Brain pericyte (primary cell): ENCODE results near the gene NT5E.

Source experiments
- DNase-seq: peaks from one replicate; pipeline ENCODE4 v3.0.0-alpha.2; 2012; ENCODE audit warnings: low read depth, low spot score

The NT5E gene

DNA sequence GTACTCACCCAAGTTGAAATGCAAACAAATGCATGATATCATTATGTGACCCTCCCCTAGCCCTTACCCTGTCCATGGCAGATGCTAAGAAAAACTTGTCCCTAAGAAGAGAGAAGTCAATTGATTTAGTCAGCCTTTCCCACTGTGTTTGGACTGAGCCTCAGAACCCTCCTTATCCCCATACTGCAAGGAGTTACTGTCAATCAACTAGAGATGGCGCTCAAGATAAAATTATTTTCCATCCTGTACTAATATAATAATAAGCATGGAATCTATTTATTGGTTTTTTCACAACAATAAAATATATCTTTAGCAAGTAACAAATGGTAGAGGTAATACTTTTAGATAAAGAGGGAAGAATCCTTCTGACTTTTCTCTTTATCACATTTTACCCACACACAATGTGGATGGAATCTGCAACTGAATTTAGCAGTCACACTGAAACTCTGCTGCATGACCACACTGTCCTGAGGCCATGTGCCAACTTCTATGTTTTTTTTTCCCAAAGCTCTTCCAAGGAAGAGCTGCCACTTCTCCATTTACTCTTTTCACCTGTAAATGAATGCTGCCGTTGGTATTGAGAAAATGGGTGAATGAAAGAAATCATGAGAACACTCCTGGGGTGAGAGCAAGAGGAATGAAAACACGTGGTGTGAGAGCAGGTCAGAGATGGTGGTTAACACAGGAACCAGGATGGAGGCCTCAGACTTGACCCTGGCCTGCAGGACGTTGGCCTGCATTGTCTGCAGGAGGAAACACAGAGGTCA is 10.5 kb downstream of the NT5E start:
- DNase-seq: no peak

DNA sequence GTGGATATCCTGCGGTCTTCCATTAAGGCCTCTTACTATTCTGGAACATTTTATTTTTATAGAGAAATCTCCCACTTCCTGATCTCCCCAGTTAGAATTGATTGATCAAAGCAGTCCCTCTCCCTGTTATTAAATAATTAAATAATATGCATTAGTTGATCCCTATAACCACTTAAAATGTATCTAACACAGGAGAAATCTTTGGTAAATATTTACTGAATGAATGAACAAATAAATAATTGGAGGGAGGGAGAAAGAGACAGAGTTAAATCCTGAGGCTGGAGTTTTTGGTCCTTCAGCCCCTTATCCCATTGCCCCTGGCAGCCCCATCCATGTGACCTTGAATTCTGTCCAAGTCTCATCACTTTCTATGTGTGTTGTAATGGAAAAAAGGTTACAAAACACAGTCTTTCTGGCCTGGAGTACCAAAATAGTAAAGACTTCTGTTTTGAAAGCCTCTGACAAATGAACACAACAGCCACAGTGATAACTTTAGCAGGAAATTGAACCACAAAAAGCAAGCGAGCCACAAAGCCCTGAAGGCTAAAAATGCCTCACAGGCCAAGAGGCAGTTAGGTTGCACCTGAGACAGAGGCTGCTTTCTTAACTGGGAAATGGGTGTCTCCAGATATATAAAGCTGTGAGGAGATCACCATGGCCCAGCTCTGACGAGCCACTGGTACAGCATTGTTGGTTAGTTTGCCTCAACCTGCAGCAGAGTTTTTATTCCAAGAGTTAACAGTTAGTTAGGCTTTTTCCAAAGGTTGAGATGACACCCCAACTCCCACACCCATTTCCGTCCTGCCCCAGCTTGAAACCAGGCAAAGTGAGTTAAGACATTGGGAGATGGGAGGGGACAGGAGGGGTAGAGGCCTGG is 11.3 kb downstream of the NT5E start:
- no peak for DNase-seq

DNA sequence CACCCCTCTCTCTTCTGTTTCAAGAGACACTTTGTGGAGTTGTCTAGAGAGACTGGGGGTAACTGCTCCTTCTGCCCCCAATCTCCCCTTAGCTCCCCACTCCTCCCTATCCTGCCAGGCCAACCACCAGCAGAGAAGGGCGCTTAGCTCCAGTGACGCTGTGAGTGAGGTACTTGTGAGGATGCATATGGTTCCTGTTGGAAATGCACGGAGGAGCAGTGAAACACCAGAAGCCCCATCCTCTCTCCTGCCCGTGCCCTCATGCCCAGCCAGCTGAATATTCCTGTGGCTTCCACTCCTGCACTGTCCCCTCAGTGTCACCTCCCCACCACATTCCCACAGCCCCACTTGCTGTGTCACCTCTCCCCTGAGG is 11.9 kb downstream of the NT5E start:
- no peak for DNase-seq

DNA sequence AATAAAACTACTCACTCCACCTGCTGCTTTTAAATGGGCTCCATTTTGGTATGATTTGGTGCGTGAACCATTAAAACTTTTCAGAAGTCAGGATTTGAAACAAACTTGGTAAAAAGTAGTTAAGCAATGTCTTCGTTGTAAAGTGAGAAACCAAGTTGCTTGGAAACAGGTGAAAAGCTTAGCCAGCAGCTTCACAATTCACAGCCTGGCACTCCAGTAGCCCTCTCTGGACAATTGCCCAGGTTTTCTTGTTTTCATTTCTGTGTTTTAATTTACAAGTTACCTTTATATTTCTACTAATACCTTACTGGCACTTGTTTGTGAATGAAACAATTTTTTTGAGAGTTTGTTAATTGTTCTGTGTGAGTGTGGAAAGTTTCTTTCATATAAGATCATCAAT is 12.8 kb downstream of the NT5E start:
- no peak for DNase-seq

DNA sequence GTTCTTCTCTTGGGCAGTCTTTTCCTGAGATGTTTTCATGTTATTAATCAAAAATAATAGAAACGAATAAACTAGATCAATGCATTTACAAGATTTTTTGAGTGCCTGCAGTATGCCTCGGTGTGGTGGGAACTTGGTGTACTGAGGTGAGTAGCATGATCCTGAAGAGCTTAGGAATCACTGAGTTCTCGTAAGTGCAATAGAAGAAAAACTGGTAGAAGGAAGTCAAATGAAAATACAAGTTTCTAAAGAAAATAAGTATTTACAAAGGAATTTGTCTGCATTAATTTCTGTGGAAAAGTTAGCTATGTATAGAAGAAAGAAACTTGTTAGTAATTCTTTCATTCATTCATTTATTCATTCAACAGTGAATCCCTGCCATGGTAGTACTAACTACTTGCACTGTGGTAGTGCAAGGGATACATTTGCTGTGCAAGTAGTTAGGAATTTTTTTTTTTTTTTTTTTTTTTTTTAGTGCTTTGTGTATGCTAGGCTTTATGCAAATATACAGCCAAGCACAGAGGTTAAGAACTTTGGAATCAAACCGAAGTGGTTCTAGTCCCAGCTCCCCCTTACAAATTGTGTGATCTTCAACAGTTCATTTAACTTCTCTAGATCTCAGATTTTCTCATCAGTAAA is 13.9 kb downstream of the NT5E start:
- no peak for DNase-seq

DNA sequence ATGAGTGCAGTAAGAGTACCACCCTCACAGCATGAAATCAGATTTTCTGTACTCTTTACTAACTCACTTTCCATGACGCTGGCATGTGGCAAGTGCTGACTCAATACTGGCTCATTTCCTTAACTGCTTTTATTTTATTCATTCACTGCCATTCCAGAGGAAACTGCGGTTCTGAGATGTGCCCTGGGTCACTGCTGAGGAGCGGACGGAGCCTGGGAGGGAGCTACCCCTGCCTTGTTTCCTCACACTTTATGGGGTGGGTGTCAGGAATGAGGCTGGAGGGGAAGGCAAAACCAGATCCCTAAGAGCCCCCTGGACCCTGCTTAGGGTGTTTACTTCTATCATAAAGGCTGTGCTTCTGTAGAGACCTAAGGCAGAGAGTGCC is 14.4 kb downstream of the NT5E start:
- peak; percentile 86 for DNase-seq

DNA sequence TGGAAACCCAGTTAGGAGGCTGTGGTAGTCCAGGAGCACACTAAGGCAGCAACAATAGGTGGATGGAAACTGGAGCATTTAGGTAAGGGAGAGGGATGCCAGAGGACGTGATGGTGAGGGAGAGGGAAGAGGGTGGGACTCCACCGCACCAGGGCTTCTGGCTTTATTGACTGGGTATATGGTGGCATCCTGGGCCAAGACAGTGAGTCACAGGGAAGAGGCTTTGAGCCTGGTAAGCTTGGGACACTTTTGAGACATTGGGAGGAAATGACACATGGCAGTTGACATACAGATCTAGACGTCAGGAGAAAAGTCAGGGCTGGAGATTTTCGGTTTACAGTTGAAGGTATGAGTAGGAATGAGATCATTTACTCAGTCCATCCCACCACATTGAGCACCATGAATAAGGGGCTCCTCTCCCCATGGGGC is 14.9 kb downstream of the NT5E start:
- DNase-seq: no peak

DNA sequence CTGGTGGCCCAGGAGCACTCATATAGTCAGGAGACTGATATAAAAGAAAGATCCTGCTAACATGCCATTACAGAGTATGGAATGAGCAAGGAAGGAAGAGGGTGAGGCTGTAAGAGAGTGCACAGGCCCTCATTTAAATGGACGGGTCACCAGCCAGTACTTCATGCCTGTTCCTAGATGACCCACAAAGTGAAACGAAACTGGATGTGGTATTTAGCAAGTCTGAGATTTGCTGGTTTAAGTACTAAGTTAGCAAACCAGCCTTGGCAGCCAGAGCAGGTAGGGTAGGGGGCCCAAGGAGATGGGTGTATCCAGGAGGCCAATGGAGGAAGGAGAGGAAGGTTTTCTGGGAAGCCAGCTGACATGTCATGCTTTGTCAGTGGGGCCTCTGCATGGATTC is 15.9 kb downstream of the NT5E start:
- DNase-seq: no peak

DNA sequence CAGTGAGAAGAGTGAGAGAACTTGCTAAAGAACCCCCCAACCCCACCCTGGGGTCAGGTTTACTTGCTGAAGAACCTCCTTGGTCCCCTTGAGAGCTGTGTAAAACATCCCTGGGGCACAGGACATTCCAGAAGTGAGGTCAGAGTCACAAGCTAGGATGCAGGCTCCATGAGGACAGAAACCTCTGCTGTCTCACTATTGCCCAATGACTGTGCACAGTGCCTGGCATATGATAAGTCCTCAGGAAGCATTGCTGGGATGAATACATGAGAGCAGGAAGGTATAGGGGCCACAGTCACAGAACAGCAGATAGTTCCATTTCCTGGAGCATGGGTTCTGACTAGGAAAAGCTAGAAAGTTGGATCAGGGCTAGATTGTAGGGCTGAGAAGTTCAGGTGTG is 18.4 kb downstream of the NT5E start:
- DNase-seq: no peak

DNA sequence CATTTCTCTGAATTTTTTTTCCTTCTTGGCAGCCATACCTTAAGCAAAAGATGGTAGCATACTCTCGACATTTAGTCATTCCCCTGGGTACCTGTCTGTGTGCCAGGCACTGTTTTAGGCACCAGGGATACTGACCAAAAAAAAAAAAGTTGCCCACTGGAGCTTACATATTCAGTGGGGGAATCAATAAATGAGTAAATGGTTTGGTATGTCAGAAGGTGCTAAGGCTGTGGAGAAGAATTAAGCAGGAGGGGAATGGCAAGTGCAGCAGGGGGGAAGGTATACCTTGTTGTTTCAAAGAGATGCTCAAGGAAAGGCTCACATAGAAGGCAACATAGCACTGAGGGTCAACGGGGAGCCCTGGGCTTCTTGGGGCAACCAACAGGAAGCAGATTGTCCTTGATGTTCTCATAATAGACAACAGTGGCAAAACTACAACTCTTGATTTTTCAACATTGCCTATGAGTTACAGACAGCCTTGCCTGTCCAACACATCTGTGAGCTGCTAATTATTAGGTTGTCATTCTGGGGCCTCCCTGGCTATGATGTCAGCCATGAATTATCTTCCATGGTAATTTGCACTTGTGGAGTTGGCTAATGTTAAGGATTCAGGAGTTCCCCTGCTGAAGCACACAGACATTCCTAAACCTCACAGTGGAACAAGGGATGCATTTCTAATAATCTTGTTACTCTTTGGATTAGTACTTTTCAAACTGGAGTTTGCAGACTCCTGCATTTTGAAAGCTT is 19.6 kb downstream of the NT5E start:
- DNase-seq: no peak

DNA sequence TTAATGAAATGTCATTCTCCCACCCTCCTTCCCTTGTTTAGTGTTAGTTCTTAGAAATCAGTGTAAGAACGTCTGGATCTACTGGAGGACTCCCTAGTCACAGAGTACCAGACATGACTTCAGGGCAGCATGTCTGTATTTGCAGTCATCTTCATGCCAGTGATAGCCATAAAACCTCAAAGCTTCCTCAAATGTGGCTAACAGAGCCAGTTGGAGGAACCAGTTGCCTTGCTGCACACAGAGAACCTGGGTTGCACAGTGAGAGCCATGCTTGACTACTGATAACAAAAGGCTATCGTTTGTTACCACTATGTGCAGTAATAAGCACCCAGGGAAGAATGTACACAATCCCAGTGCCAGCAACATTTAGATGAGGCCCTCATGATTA is 20.1 kb downstream of the NT5E start:
- no peak for DNase-seq

DNA sequence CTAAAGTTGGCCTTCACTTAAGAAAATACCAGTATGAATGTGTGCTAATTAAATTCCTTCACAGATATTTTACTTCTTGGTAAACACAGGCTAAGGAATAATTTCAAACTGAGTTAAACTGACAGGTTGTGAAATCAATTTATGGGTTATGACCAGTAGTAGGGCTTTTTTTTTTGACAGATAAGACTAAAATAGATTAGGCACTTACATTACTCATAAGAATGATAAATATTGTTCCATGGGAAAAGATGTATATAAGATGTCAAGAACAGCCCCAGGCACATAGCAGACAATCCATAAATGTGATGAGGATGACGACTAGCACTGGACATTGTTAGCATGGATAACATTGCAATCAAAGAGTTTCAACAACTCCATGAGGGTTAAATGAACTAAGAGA is 22.9 kb downstream of the NT5E start:
- no peak for DNase-seq

DNA sequence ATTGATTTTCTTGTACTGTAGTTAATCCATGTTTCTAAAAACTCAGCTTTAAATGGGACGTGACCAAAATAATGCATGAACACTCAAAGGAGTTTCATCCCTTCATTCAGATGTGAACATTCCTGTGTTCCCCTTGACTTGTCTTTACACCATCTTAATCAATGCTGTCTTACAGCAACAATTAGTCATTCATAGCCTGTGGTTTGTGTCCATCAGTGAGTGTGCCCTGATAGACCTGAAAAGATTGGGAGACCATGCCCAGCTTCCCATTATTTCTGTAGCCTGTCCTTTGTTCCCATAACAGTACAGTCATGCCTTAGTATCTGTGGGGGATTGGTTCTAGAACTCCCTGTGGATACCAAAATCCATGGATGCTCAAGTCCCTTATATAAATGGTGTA is 23.9 kb downstream of the NT5E start:
- no peak for DNase-seq

DNA sequence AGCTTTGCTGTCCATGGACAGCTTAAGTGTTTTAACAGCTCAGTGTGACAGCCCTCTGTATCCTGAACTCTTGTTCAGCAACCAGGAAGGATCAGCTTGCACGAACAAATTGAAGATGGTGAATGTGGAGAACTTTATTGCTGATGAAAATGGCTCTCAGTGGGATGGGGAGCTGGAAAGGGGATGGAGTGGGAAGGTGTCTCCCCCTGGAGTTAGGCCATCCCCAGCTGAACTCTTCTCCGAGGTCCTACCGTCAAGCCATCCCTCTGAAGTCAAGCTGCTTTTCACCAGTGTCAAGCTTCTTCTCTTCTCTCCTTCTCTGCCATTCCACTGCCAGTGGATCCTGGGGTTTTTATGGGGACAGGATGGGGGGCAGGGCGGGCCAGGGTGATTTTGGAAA is 26.6 kb downstream of the NT5E start:
- no peak for DNase-seq

DNA sequence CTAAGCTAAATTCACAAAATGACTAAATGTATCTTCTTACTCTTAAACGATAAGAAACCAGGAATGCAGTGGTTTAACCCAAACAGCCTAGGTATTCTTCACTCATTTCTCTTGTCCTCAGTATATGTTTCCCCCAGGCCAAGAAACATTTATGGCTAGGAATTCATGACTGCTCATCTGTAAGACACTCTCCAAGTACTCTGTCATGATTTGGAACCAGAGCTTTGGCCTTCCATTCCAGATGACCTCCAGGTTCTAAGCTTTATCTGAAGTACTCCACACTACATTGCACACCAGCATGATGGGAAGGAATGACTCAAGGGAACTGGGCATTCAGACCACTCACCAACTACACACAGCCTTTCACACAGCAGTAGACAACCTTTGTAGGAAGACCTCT is 29.3 kb downstream of the NT5E start:
- no peak for DNase-seq

DNA sequence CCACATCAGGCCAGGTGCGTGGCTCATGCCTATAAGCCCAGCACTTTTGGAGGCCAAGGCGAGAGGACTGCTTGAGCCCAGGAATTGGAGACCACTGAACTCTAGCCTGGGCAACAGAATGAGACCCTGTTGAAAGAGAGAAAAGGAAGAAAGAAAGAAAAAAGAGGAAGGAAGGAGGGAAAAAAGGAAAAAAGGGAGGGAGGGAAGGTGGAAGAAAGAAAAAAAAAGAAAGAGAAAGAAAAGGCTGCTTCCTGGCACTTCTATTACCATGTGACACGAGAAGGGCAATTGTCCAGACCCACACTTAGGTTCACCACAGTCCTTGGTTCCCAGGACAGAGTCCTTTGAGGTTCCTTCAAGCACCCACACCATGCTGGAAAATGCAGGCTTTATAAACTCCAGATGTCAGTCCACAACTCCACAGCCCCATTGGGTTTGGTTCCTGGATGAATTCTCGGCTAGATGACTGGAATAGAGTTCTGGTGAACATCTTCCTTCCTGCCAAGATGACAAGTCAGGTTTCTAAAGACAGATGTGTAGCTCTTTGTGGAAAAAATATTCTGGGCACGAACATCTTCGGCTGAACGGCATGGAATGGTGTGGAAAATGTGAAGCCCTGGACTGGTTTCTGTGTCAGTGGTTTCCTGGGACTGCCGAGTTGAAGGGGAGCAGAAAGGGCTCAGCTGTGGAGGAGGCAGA is 32.5 kb downstream of the NT5E start:
- no peak for DNase-seq

DNA sequence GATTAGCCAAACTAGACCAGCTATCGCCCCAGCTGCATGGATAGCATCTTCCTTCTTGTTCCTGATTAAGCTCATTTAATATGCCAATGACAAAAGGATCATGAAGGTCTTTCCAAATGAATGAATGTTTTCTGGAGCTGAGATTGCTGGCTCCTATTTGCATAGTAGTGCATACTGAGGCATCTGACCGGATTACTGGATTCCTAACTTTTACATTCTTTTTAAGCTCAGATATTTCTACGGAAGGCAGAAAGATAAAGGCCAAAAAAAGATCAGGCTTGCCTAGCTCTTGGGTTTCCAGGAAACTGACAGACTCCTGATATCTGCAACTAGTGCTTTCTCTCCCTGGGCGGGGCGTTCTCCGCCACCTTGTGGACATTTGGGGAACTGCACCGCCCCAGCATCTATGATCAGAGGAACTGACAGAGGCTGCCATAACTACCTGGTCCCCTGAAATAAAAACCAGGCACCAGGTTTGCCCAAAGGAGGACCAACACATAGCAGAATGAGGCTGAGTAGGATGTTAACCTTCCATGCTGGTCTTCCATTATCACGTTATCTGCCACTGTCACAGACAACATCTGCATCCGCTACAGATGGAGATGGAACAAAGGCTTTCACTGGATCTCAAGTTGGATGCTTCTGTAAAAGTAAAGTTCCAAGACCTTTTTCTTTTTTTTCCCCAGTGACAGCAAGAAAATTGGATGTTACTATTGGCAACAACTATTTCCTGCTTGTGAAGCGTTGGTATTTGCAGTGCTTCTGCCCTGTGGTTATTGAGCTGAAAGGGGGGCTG is 33.2 kb downstream of the NT5E start:
- no peak for DNase-seq

DNA sequence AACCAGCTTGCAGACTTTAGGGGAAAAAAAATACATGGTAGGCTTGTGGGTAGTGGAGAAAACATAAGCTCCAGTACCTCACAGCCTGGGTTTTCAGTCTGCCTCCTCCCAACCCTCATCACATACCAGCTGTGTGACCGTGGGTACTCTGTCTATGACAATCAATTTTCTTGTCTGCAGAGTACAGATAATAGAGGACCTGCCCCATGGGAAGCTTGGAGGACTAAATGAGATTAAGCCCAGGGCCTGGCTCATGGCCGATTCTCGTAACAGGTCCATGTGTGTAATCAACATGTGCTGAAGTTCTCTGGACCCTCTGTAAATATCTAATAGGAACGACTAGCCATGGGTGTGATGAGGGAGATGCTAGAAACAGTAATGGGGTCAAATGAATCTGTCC is 34.0 kb downstream of the NT5E start:
- no peak for DNase-seq

DNA sequence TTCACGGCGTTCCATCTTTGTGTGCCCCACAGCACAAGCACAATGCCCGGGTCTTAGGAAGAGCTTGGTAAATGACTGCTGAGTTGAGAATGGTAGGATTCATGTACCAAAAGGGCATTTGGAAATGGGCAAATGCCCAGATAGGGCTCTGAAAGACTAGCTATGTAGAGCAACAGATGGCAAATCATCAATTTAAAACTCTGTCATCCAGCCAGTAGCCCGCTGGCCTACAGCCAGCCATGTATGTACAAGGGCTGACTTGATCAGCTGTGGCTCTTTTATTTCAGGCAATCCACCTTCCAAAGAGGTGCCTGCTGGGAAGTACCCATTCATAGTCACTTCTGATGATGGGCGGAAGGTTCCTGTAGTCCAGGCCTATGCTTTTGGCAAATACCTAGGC is 35.1 kb downstream of the NT5E start:
- DNase-seq: no peak

DNA sequence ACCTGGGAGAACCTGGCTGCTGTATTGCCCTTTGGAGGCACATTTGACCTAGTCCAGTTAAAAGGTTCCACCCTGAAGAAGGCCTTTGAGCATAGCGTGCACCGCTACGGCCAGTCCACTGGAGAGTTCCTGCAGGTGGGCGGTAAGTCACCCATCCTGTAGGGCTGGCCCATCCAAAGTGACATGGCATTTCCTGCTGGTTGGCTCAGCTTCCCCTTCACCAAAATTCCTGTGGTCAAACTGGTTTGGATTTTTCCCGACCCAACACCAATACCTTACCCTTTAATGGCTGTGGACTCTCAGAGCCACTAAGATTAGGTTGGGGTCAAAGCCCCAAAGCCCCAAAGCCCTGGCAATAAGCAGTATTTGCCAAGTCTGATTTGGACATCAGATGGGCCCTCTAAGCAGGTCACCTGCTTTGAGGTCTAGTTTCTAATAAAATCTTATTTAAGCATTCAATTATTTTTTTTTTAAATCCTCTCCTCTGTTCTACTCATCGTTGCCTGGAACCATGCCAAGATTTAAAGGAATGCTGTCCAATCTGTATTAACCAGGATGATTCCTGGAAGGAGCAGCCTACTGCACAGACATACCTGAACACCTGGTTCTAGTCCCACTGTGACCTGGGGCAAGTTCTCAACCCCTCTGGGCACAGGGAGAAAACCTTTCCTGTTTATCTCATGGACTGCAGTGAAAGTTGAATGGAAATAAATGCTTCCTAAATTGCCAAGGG is 40.8 kb downstream of the NT5E start:
- no peak for DNase-seq
